ENCODE data around the gene SH3BP5L.

DNA sequence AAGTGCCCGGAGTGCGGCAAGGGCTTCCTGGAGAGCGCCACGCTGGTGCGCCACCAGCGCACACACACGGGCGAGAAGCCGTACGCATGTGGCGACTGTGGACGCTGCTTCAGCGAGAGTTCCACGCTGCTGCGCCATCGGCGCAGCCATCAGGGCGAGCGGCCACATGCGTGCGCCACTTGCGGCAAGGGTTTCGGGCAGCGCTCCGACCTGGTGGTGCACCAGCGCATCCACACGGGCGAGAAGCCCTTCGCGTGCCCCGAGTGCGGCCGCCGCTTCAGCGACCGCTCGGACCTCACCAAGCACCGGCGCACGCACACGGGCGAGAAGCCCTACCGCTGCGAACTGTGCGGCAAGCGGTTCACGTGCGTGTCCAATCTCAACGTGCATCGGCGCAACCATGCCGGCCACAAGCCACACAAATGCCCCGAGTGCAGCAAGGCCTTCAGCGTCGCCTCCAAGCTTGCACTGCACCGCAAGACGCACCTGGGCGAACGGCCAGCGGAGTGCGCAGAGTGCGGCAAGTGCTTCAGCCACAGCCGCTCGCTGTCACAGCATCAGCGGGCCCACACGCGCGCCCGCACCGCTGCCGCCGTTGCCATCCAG, 22.3 kb upstream of the SH3BP5L start:
- TF ChIP-seq POLR2A (IDR thresholded peaks at IDR 0.05) (no peak), POLR2AphosphoS5 (IDR thresholded peaks at IDR 0.05) (no peak), EP300 (IDR thresholded peaks at IDR 0.05) (no peak)
- TF ChIP-seq, protein P1, sequence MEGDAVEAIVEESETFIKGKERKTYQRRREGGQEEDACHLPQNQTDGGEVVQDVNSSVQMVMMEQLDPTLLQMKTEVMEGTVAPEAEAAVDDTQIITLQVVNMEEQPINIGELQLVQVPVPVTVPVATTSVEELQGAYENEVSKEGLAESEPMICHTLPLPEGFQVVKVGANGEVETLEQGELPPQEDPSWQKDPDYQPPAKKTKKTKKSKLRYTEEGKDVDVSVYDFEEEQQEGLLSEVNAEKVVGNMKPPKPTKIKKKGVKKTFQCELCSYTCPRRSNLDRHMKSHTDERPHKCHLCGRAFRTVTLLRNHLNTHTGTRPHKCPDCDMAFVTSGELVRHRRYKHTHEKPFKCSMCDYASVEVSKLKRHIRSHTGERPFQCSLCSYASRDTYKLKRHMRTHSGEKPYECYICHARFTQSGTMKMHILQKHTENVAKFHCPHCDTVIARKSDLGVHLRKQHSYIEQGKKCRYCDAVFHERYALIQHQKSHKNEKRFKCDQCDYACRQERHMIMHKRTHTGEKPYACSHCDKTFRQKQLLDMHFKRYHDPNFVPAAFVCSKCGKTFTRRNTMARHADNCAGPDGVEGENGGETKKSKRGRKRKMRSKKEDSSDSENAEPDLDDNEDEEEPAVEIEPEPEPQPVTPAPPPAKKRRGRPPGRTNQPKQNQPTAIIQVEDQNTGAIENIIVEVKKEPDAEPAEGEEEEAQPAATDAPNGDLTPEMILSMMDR (IDR thresholded peaks at IDR 0.05): no peak

Measured in gastroesophageal sphincter (tissue), 3 donors.